ENCODE measurements around the gene RELN. TPM values are rescaled to one million over a fixed set of nuclear protein-coding genes. Genes with fewer than 3 reads are reported as not detected.

RELN gene
- total RNA-seq, 1 donor from 2014 or later, result 0.19 TPM

DNA sequence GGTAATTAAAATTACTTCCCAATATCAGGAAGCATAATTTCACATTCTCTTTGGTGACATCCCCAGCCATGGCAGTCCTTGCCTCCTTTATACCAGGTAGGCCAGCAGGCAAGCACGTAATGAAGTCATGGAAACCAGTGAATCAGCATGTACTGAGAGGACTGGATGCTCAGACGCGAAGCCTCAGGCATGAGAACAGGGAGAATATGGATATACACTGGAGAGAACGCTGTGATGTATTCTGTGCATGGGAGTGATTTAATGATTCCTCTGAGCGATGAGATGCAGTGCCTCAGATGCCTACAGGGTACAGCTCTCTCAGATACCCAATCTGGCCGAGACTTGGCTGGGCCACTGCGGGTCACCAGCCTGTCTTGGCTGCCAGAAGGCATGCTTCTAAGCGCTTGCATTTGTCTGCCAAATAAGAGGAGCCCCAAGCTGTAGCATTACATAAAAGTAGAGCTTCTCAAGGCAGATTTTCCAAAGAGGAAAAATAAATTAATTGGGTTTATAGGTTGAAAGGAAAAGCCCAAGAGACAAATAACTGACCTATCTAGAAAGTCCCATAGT is 238.1 kb downstream of the RELN start:
- Mint-ChIP-seq H3K4me3 (ENCODE audit: unreplicated experiment) (no peak overlapping the region), H3K27ac (ENCODE audit: unreplicated experiment) (no peak overlapping the region), H3K9me3 (ENCODE audit: unreplicated experiment) (no peaks in the 10 kb centered on the region), H3K4me1 (ENCODE audit: unreplicated experiment) (no peaks in the 10 kb centered on the region), H3K36me3 (ENCODE audit: unreplicated experiment) (no peaks in the 10 kb centered on the region), H3K27me3 (ENCODE audit: unreplicated experiment) (no peaks in the 10 kb centered on the region)
- DNase-seq (ENCODE audit: extremely low spot score, unreplicated experiment), result no peak
- TF ChIP-seq CTCF (IDR thresholded peaks at IDR 0.05), result no peak

DNA sequence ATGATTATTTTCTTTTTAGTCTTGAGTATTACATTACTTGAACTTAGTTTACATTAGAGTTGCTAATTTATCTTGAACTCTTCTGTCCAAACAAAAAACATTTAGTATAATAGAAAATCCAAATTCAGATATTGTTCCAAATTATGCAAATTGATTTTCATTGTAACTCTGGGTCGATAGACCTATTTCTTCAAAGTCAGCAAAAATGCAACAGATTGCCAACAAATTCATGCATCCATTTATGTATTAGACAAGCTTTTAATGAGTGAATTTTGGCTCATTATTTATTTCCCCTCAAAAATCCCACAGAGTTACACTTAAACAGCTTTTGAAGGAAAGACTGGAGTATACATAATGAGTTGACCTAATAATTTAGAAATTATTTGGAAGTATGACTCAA is 240.8 kb downstream of the RELN start:
- Mint-ChIP-seq H3K9me3 (ENCODE audit: unreplicated experiment) (no peaks in the 10 kb centered on the region), H3K27ac (ENCODE audit: unreplicated experiment) (no peak overlapping the region), H3K4me1 (ENCODE audit: unreplicated experiment) (no peaks in the 10 kb centered on the region), H3K36me3 (ENCODE audit: unreplicated experiment) (no peaks in the 10 kb centered on the region), H3K27me3 (ENCODE audit: unreplicated experiment) (no peaks in the 10 kb centered on the region), H3K4me3 (ENCODE audit: unreplicated experiment) (no peak overlapping the region)
- TF ChIP-seq CTCF (IDR thresholded peaks at IDR 0.05), result no peak
- no peak for DNase-seq (ENCODE audit: extremely low spot score, unreplicated experiment)

GRCh38 chr7:103735377-103735776 is 254.1 kb downstream of the RELN start:
- no peak overlapping the region for H3K27ac Mint-ChIP-seq (ENCODE audit: unreplicated experiment)
- no peaks in the 10 kb centered on the region for H3K36me3 Mint-ChIP-seq (ENCODE audit: unreplicated experiment)
- H3K4me1 Mint-ChIP-seq (ENCODE audit: unreplicated experiment), result no peaks in the 10 kb centered on the region
- no peaks in the 10 kb centered on the region for H3K27me3 Mint-ChIP-seq (ENCODE audit: unreplicated experiment)
- TF ChIP-seq CTCF (IDR thresholded peaks at IDR 0.05), result no peak
- H3K4me3 Mint-ChIP-seq (ENCODE audit: unreplicated experiment), result no peak overlapping the region
- H3K9me3 Mint-ChIP-seq (ENCODE audit: unreplicated experiment), result peaks cover 7% of the 10 kb centered on the region
- DNase-seq (ENCODE audit: extremely low spot score, unreplicated experiment), result no peak

- Mint-ChIP-seq H3K27ac (ENCODE audit: unreplicated experiment) (no peak overlapping the region), H3K4me1 (ENCODE audit: unreplicated experiment) (no peaks in the 10 kb centered on the region), H3K9me3 (ENCODE audit: unreplicated experiment) (peaks cover 7% of the 10 kb centered on the region), H3K27me3 (ENCODE audit: unreplicated experiment) (no peaks in the 10 kb centered on the region), H3K4me3 (ENCODE audit: unreplicated experiment) (no peak overlapping the region), H3K36me3 (ENCODE audit: unreplicated experiment) (no peaks in the 10 kb centered on the region)
- no peak for DNase-seq (ENCODE audit: extremely low spot score, unreplicated experiment)
- TF ChIP-seq CTCF (IDR thresholded peaks at IDR 0.05), result no peak
Observed at GRCh38 chr7:103731169-103731568, 258.3 kb downstream of the RELN start.

DNA sequence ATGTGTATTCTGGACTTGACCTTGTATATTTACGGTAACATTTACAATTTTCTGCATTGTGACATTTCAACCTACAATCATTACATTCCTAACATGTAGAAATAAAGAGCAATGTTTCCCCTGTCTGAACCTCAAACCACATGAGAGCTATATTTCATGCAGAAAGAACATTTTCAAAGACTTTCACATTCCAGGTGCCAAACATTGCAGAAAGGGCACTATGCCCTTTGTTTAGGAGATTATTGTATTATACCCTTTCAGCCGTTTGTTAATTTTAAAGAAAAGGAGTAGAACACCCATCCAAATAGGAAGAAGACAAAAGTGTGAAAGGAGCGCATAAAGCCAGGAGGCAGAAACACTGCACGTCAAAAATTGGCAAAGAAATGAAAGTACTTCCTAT is 260.4 kb downstream of the RELN start:
- H3K4me3 Mint-ChIP-seq (ENCODE audit: unreplicated experiment), result no peak overlapping the region
- no peaks in the 10 kb centered on the region for H3K4me1 Mint-ChIP-seq (ENCODE audit: unreplicated experiment)
- H3K9me3 Mint-ChIP-seq (ENCODE audit: unreplicated experiment), result peaks cover 7% of the 10 kb centered on the region
- H3K36me3 Mint-ChIP-seq (ENCODE audit: unreplicated experiment), result no peaks in the 10 kb centered on the region
- no peak for DNase-seq (ENCODE audit: extremely low spot score, unreplicated experiment)
- H3K27ac Mint-ChIP-seq (ENCODE audit: unreplicated experiment), result no peak overlapping the region
- no peaks in the 10 kb centered on the region for H3K27me3 Mint-ChIP-seq (ENCODE audit: unreplicated experiment)
- TF ChIP-seq CTCF (IDR thresholded peaks at IDR 0.05), result no peak
